Measurements from ENCODE around the gene HS1BP3.

The HS1BP3 gene

DNA sequence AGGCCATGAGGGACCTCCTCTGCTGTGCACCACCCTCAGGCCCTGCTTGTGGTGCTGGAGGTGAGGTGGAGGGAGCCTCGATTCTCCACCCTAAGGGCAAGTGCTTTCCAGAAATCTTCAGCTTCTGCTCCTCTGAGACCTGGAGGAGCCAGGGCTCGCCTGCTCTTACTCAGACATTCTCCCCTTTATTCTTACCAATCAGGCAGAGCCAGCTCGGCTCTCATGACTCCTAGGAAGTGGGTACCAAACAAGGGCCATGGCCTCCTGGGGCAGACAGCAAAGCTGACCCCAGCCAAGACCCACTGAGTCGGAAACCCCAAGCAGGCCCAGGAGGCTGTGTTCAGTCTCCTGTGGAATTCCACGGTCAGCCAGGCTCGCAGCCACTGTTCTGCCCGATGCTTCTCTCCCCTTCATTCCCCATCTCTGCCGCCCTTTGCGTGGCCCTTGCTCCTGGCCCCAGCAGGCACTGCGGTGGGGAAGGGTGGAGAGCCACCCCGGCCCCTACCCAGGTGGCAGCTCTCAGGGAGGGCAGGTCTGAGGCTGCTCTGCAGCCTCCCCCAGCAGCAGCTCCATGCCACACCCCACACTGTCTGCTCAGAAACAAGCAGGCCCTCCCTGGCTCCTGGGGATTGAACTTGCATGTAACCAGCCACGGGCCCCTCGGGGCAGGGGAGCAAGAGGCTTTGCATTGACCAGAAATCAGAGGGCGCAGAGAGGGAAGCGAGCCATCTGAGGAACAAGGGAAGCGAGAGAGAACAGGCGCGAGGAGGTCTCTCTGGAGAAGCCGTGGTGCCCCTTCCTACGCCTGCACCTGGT, 24.0 kb downstream of the HS1BP3 start:
- no peak for ATAC-seq (ENCODE audit: low read depth)
- H3K27me3 ChIP-seq (ENCODE audit: insufficient read depth, poor library complexity, severe bottlenecking): no peaks in the 10 kb centered on the region
- H3K4me1 ChIP-seq (ENCODE audit: insufficient read depth, poor library complexity, severe bottlenecking): no peaks in the 10 kb centered on the region
- H3K9me3 ChIP-seq (ENCODE audit: severe bottlenecking): no peaks in the 10 kb centered on the region
- TF ChIP-seq, protein P1, sequence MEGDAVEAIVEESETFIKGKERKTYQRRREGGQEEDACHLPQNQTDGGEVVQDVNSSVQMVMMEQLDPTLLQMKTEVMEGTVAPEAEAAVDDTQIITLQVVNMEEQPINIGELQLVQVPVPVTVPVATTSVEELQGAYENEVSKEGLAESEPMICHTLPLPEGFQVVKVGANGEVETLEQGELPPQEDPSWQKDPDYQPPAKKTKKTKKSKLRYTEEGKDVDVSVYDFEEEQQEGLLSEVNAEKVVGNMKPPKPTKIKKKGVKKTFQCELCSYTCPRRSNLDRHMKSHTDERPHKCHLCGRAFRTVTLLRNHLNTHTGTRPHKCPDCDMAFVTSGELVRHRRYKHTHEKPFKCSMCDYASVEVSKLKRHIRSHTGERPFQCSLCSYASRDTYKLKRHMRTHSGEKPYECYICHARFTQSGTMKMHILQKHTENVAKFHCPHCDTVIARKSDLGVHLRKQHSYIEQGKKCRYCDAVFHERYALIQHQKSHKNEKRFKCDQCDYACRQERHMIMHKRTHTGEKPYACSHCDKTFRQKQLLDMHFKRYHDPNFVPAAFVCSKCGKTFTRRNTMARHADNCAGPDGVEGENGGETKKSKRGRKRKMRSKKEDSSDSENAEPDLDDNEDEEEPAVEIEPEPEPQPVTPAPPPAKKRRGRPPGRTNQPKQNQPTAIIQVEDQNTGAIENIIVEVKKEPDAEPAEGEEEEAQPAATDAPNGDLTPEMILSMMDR (IDR thresholded peaks at IDR 0.05; ENCODE audit: poor library complexity, severe bottlenecking): no peak
- H3K27ac ChIP-seq (ENCODE audit: poor library complexity, severe bottlenecking): no peak overlapping the region
- no peak overlapping the region for H3K4me3 ChIP-seq (ENCODE audit: severe bottlenecking)
- H3K36me3 ChIP-seq (ENCODE audit: low read depth): no peaks in the 10 kb centered on the region
- peak; percentile 47 for DNase-seq (ENCODE audit: low spot score)

DNA sequence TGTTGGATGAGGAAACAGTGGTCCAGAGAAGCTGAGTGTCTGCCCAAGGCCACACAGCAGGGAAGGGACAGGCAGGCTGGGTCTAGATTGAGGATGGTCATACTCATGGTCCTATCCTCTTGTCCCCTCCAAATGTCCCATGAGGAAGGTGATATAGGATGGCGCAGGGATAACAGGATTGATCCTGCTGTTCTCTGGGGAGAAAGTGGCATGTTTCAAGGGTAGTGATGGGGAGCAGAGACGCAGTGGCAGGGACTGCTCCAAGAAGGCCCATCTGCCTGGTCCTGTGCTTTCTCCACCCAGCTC, 24.6 kb downstream of the HS1BP3 start:
- Histone ChIP-seq H3K36me3 (ENCODE audit: low read depth) (no peaks in the 10 kb centered on the region), H3K27me3 (ENCODE audit: insufficient read depth, poor library complexity, severe bottlenecking) (no peaks in the 10 kb centered on the region), H3K4me1 (ENCODE audit: insufficient read depth, poor library complexity, severe bottlenecking) (no peaks in the 10 kb centered on the region), H3K9me3 (ENCODE audit: severe bottlenecking) (no peaks in the 10 kb centered on the region), H3K27ac (ENCODE audit: poor library complexity, severe bottlenecking) (no peak overlapping the region), H3K4me3 (ENCODE audit: severe bottlenecking) (no peak overlapping the region)
- TF ChIP-seq, protein P1 (IDR thresholded peaks at IDR 0.05; ENCODE audit: poor library complexity, severe bottlenecking): no peak
- no peak for ATAC-seq (ENCODE audit: low read depth)
- DNase-seq (ENCODE audit: low spot score): no peak

DNA sequence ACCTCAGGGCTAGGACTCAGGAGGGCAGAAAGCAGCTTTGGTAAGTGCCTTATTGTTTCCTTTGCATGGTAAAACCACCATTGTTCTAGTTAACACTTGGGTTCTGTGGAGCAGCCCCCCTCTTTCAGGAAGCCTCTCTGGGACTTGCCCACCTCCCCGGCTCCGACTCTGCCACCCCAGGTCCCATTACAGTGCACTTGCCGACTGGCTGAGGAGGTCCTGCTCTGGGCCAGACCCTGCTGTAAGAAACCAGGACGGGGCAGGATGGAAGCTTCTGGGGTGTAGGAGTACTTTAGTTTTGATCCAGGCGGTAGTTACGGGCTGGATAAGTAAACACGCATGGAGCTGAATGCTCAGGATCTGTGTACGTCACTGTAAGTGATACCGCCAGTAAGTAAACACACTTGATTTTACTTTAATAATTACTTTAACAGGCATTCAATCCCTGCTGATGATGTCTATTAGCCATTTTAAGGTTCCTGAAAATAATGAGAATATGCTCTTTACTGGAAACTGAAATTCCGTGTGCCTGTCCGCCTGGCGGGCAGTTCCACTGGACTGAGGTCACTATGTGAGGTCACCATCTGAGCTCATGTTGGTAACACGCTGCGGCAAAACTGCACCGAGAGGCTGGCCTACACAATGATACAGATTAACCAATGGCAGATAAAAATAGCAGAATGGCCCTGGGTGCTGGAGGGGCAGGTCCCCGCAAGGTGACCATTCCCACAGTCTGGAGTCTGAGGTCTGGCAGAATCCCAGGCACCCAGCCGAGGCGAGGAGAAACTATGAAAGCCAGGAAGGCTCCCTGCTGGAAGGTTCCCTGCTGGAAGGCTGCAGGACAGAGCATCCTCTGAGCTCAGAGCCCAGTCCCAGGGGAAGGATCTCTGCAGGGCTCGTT, 25.2 kb downstream of the HS1BP3 start:
- Histone ChIP-seq H3K27me3 (ENCODE audit: insufficient read depth, poor library complexity, severe bottlenecking) (no peaks in the 10 kb centered on the region), H3K27ac (ENCODE audit: poor library complexity, severe bottlenecking) (no peak overlapping the region), H3K9me3 (ENCODE audit: severe bottlenecking) (no peaks in the 10 kb centered on the region), H3K4me1 (ENCODE audit: insufficient read depth, poor library complexity, severe bottlenecking) (no peaks in the 10 kb centered on the region), H3K4me3 (ENCODE audit: severe bottlenecking) (no peak overlapping the region), H3K36me3 (ENCODE audit: low read depth) (no peaks in the 10 kb centered on the region)
- ATAC-seq (ENCODE audit: low read depth) (no peak), DNase-seq (ENCODE audit: low spot score) (peak; percentile 45)
- TF ChIP-seq, protein P1 (IDR thresholded peaks at IDR 0.05; ENCODE audit: poor library complexity, severe bottlenecking): no peak

DNA sequence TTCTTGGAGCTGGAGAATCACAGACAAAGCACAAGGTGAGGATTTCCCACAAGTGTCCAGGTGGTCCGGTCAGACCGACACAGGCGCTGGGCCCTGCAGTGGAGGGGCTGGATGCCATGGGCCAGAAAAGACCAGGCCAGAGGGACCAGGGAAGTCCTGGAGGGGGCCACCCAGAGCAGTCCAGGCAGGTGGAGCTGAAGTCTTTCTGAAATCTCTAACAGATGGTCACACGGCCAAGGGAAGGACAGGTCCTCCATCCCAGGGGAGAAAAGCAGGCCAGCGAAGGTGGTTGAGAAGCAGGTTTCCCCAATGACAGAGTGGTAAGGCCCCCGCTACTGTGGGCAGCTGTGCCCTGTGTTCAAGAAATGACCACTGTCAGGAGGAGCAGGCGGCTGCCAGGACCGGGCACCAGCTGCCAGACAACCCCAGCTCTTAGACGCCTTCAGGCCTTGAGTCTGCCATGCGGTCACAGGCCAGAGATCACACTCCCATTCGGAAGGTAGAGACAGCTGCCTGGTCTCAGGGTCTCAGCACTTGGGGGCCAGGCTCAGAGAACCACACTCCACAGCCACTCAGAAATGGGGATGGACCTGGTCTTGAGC, 25.9 kb downstream of the HS1BP3 start:
- H3K27ac ChIP-seq (ENCODE audit: poor library complexity, severe bottlenecking): no peak overlapping the region
- H3K4me1 ChIP-seq (ENCODE audit: insufficient read depth, poor library complexity, severe bottlenecking): no peaks in the 10 kb centered on the region
- H3K4me3 ChIP-seq (ENCODE audit: severe bottlenecking): no peak overlapping the region
- TF ChIP-seq, protein P1 (IDR thresholded peaks at IDR 0.05; ENCODE audit: poor library complexity, severe bottlenecking): no peak
- no peaks in the 10 kb centered on the region for H3K9me3 ChIP-seq (ENCODE audit: severe bottlenecking)
- DNase-seq (ENCODE audit: low spot score) (peak; percentile 23), ATAC-seq (ENCODE audit: low read depth) (no peak)
- no peaks in the 10 kb centered on the region for H3K27me3 ChIP-seq (ENCODE audit: insufficient read depth, poor library complexity, severe bottlenecking)
- no peaks in the 10 kb centered on the region for H3K36me3 ChIP-seq (ENCODE audit: low read depth)
